ENCODE data around the gene BOLA2.
"Not testable (repeated sequence)": the region's sequence is repeated elsewhere in the genome, so short reads cannot be mapped to it uniquely, and the experiment has no call there.

Gene BOLA2

GRCh38 chr16:29454269-29454668 is at the start of gene BOLA2, which contains the start of gene SLX1B:
TSS of gene BOLA2 (minus strand) at chr16:29454351. CDS start at chr16:29454253, 98 bp downstream.
TSS of gene SLX1B (plus strand) at chr16:29454533.
- not testable (repeated sequence) for DNase-seq

- not testable (repeated sequence) for DNase-seq
Observed at GRCh38 chr16:29482276-29482675, 28.1 kb upstream of the BOLA2 start.

- not testable (repeated sequence) for DNase-seq
Observed at GRCh38 chr16:29472065-29472464, 17.9 kb upstream of the BOLA2 start.

- DNase-seq, result not testable (repeated sequence)
Observed at GRCh38 chr16:29469660-29470059, 15.5 kb upstream of the BOLA2 start.

GRCh38 chr16:29467654-29468366 is 13.7 kb upstream of the BOLA2 start:
- not testable (repeated sequence) for DNase-seq

GRCh38 chr16:29466904-29467303 is 12.8 kb upstream of the BOLA2 start:
- not testable (repeated sequence) for DNase-seq

- DNase-seq, result not testable (repeated sequence)
Observed at GRCh38 chr16:29465985-29466824, 12.1 kb upstream of the BOLA2 start.

- not testable (repeated sequence) for DNase-seq
Observed at GRCh38 chr16:29460647-29461030, 6.5 kb upstream of the BOLA2 start.

GRCh38 chr16:29459706-29460646 is 5.8 kb upstream of the BOLA2 start, which contains the start of gene SULT1A4:
TSS of gene SULT1A4 (plus strand) at chr16:29459913. CDS start at chr16:29461386, 1,473 bp downstream.
- not testable (repeated sequence) for DNase-seq

- DNase-seq, result not testable (repeated sequence)
Observed at GRCh38 chr16:29457660-29458059, 3.5 kb upstream of the BOLA2 start.

GRCh38 chr16:29454828-29455227 is 677 bp upstream of the BOLA2 start:
- DNase-seq, result not testable (repeated sequence)

- not testable (repeated sequence) for DNase-seq
Observed at GRCh38 chr16:29453754-29454153, 397 bp downstream of the BOLA2 start.

GRCh38 chr16:29425390-29425789 is 28.8 kb downstream of the BOLA2 start:
- DNase-seq, result not testable (repeated sequence)

GRCh38 chr16:29423587-29423986 is 30.6 kb downstream of the BOLA2 start:
- not testable (repeated sequence) for DNase-seq

- DNase-seq, result not testable (repeated sequence)
Observed at GRCh38 chr16:29405249-29405648, 48.9 kb downstream of the BOLA2 start.

Data from NCI-H1105 treated with DMSO at 0.1 percent for 48 hours (cell line).